GM18511 (cell line): Measurements from ENCODE around the gene C5orf34.
"Not testable (repeated sequence)": the region's sequence is repeated elsewhere in the genome, so short reads cannot be mapped to it uniquely, and the experiment has no call there.

ENCODE experiments used
- ATAC-seq: cut with Tn5 transposase; IDR thresholded peaks from one replicate; pipeline ENCODE4 v1.9.1; 2021; ENCODE audit warnings: mild to moderate bottlenecking, moderate library complexity; ENCODE audit not compliant: unreplicated experiment

Gene C5orf34

GRCh38 chr5:43514816-43515677 lies at the start of gene C5orf34:
Gene C5orf34, minus strand, starts transcription at chr5:43515148. Its CDS starts 5,809 bp downstream, at chr5:43509339.
- peak; percentile 99 for ATAC-seq

GRCh38 chr5:43564289-43564850 lies 49.4 kb upstream of the C5orf34 start:
- ATAC-seq, result no peak

GRCh38 chr5:43563321-43563720 lies 48.4 kb upstream of the C5orf34 start:
- ATAC-seq, result no peak

- no peak for ATAC-seq
These were observed 46.4 kb upstream of the C5orf34 start for GRCh38 chr5:43561356-43561755.

- no peak for ATAC-seq
These were observed 45.2 kb upstream of the C5orf34 start for GRCh38 chr5:43560128-43560527.

GRCh38 chr5:43556857-43557542 lies 42.1 kb upstream of the C5orf34 start, which contains the start of gene PAIP1:
Gene PAIP1, minus strand, starts transcription at chr5:43557077. Its CDS starts 231 bp downstream, at chr5:43556846.
- peak; percentile 93 for ATAC-seq

- not testable (repeated sequence) for ATAC-seq
These were observed 41.6 kb upstream of the C5orf34 start for GRCh38 chr5:43556607-43556856.

- ATAC-seq, result peak; percentile 35
These were observed 41.1 kb upstream of the C5orf34 start for GRCh38 chr5:43555895-43556606.

- no peak for ATAC-seq
These were observed 39.5 kb upstream of the C5orf34 start for GRCh38 chr5:43554497-43554896.

- no peak for ATAC-seq
These were observed 38.4 kb upstream of the C5orf34 start for GRCh38 chr5:43553381-43553780.

GRCh38 chr5:43551731-43552130 lies 36.8 kb upstream of the C5orf34 start:
- no peak for ATAC-seq

- not testable (repeated sequence) for ATAC-seq
These were observed 34.3 kb upstream of the C5orf34 start for GRCh38 chr5:43549272-43549671.

GRCh38 chr5:43548358-43548757 lies 33.4 kb upstream of the C5orf34 start:
- no peak for ATAC-seq

- no peak for ATAC-seq
These were observed 32.6 kb upstream of the C5orf34 start for GRCh38 chr5:43547532-43547931.

GRCh38 chr5:43543434-43543833 lies 28.5 kb upstream of the C5orf34 start:
- no peak for ATAC-seq

GRCh38 chr5:43540746-43541145 lies 25.8 kb upstream of the C5orf34 start:
- ATAC-seq, result no peak

GRCh38 chr5:43536972-43537371 lies 22.0 kb upstream of the C5orf34 start:
- ATAC-seq, result no peak

GRCh38 chr5:43533646-43534045 lies 18.7 kb upstream of the C5orf34 start:
- ATAC-seq, result no peak

- ATAC-seq, result no peak
These were observed 15.7 kb upstream of the C5orf34 start for GRCh38 chr5:43530648-43531047.

- no peak for ATAC-seq
These were observed 8.7 kb upstream of the C5orf34 start for GRCh38 chr5:43523662-43524072.

GRCh38 chr5:43520615-43521014 lies 5.7 kb upstream of the C5orf34 start:
- no peak for ATAC-seq
